ENCODE results near the gene PCLO. TPM values are rescaled to one million over a fixed set of nuclear protein-coding genes. Genes with fewer than 3 reads are reported as not detected.

Gene PCLO
- total RNA-seq, 1 experiment from 2014 or later = 3.1 TPM

- no peak overlapping the region for H3K23ac ChIP-seq (ENCODE audit: insufficient read length, low read depth, low read length)
- no peak overlapping the region for H3K27ac Mint-ChIP-seq
- no peak overlapping the region for H2AK5ac ChIP-seq (ENCODE audit: insufficient read length, low read length)
- no peaks in the 10 kb centered on the region for H4K20me1 ChIP-seq (ENCODE audit: control insufficient read depth, insufficient read depth, insufficient read length)
- H4K91ac ChIP-seq (ENCODE audit: insufficient read length, low read depth, low read length) = no peak overlapping the region
- no peak for DNase-seq
- no peak overlapping the region for H2BK15ac ChIP-seq (ENCODE audit: low read depth, low read length)
- H3K9me3 Mint-ChIP-seq = no peaks in the 10 kb centered on the region
- H2AFZ ChIP-seq (ENCODE audit: low read length) = no peak overlapping the region
- no peaks in the 10 kb centered on the region for H3K4me1 ChIP-seq (ENCODE audit: insufficient read depth, low read length)
- H3K4me2 ChIP-seq (ENCODE audit: insufficient read depth, insufficient read length, low read length) = no peak overlapping the region
- H2BK12ac ChIP-seq (ENCODE audit: insufficient read length, low read depth, low read length) = no peak overlapping the region
- H3K9me3 ChIP-seq (ENCODE audit: control insufficient read depth, low read depth, low read length) = no peaks in the 10 kb centered on the region
- H2BK120ac ChIP-seq (ENCODE audit: low read depth, low read length, poor library complexity, severe bottlenecking) = no peak overlapping the region
- H3K36me3 Mint-ChIP-seq (ENCODE audit: insufficient read depth in 1 of 3, low read depth in 3 of 3) = no peaks in the 10 kb centered on the region
- no peak overlapping the region for H2BK20ac ChIP-seq (ENCODE audit: low read depth, low read length, poor library complexity, severe bottlenecking)
- H3K23me2 ChIP-seq (ENCODE audit: insufficient read length, low read depth, low read length, poor library complexity, severe bottlenecking) = no peaks in the 10 kb centered on the region
- H3T11ph ChIP-seq (ENCODE audit: low read length) = no peak overlapping the region
- H4K5ac ChIP-seq (ENCODE audit: insufficient read length, low read depth, low read length) = no peak overlapping the region
- no peak for TF ChIP-seq CTCF (conservative IDR thresholded peaks at IDR 0.05)
- H2BK5ac ChIP-seq (ENCODE audit: insufficient read length, low read length) = no peak overlapping the region
- no peak overlapping the region for H3K56ac ChIP-seq (ENCODE audit: insufficient read length, low read depth, low read length)
- H3K9ac ChIP-seq (ENCODE audit: extremely low read depth, insufficient read length, low read length) = no peak overlapping the region
- no peaks in the 10 kb centered on the region for H3K4me1 Mint-ChIP-seq
- no peak overlapping the region for H3K18ac ChIP-seq (ENCODE audit: insufficient read length, low read depth, low read length)
- H3K27ac ChIP-seq (ENCODE audit: insufficient read length, low read depth, low read length) = no peak overlapping the region
- H3K27me3 Mint-ChIP-seq (ENCODE audit: low read depth) = no peaks in the 10 kb centered on the region
- H3K4ac ChIP-seq (ENCODE audit: low read depth, low read length) = no peak overlapping the region
- no peak overlapping the region for H3K14ac ChIP-seq (ENCODE audit: insufficient read depth, low read length)
- H3K79me1 ChIP-seq (ENCODE audit: insufficient read depth, low read depth, low read length, poor library complexity, severe bottlenecking) = no peaks in the 10 kb centered on the region
- no peak overlapping the region for H4K8ac ChIP-seq (replicated peaks; ENCODE audit: insufficient read length, low read depth, low read length)
- H3K4me3 Mint-ChIP-seq = no peak overlapping the region
- H3K27me3 ChIP-seq (ENCODE audit: insufficient read depth, low read length) = no peaks in the 10 kb centered on the region
- no peaks in the 10 kb centered on the region for H3K79me2 ChIP-seq (ENCODE audit: insufficient read depth, low read length)
These were observed 108.7 kb downstream of the PCLO start for GRCh38 chr7:83053965-83054364.
